IMR-90 (cell line): Measurements from ENCODE around the gene PARK7. TPM values are rescaled to one million over a fixed set of nuclear protein-coding genes. Genes with fewer than 3 reads are reported as not detected.

Experiments
- ATAC-seq: fragments of 200-7000 bp; cut with Tn5 transposase; 2 replicates; pipeline ENCODE4 v1.9.1; 2020; ENCODE audit warnings: low read depth, mild to moderate bottlenecking, moderate library complexity
- BruUV-seq: library from RNA; stranded (reverse); fragments of 400-500 nt; replicated peaks from 2 replicates; lab custom pipeline; 2021; lab: Mats Ljungman, UMichigan
- CTCF ChIA-PET: fragments of 300-600 bp; formaldehyde crosslinking; extraction: SDS; loops from one replicate; lab custom pipeline; 2021; ENCODE audit warnings: antibody characterized with exemption; lab: Yijun Ruan, JAX
- POLR2A ChIA-PET: fragments of 300-600 bp; sonication (Branson Sonifier 250); formaldehyde crosslinking; loops from one replicate; lab custom pipeline; 2022; ENCODE audit warnings: antibody characterized with exemption; ENCODE audit not compliant: unreplicated experiment; lab: Charles Lee
- DNase-seq: peaks from one replicate; pipeline ENCODE4 v3.0.0; 2013
- H2AFZ ChIP-seq: replicated peaks from 2 replicates; pipeline ENCODE3; 2013; ENCODE audit warnings: low read length, mild to moderate bottlenecking; ENCODE audit not compliant: poor library complexity
- H2AK5ac ChIP-seq: 2 replicates; pipeline ENCODE4 v1.6.1; 2013; ENCODE audit warnings: low read depth, low read length, inconsistent platforms
- H2AK9ac ChIP-seq: replicated peaks from 2 replicates; pipeline ENCODE3; 2013; ENCODE audit warnings: mild to moderate bottlenecking, low read depth, low read length, moderate library complexity; ENCODE audit not compliant: poor library complexity
- H2BK120ac ChIP-seq: 2 replicates; pipeline ENCODE4 v1.6.1; 2013; ENCODE audit warnings: low read depth, low read length, inconsistent platforms
- H2BK15ac ChIP-seq: 3 replicates; pipeline ENCODE4 v1.6.1; 2013; ENCODE audit warnings: low read depth, low read length, inconsistent platforms
- H2BK20ac ChIP-seq: 2 replicates; pipeline ENCODE4 v1.6.1; 2013; ENCODE audit warnings: low read depth, mild to moderate bottlenecking, inconsistent platforms, low read length, moderate library complexity
- H2BK5ac ChIP-seq: 2 replicates; pipeline ENCODE4 v1.6.1; 2013; ENCODE audit warnings: mild to moderate bottlenecking, low read depth, low read length, inconsistent platforms; ENCODE audit not compliant: poor library complexity, severe bottlenecking
- H3K14ac ChIP-seq: replicated peaks from 2 replicates; pipeline ENCODE4 v1.6.1; 2013; ENCODE audit warnings: low read depth, low read length, inconsistent platforms
- H3K18ac ChIP-seq: 2 replicates; pipeline ENCODE4 v1.6.1; 2013; ENCODE audit warnings: low read depth, low read length, control low read depth
- H3K23ac ChIP-seq: 2 replicates; pipeline ENCODE4 v1.6.1; 2013; ENCODE audit warnings: low read depth, low read length, inconsistent platforms
- H3K27ac ChIP-seq: 2 replicates; pipeline ENCODE4 v1.5.1; 2013; ENCODE audit warnings: mild to moderate bottlenecking, control low read depth, low read length; ENCODE audit not compliant: insufficient read depth
- H3K27me3 ChIP-seq: 2 replicates; pipeline ENCODE4 v1.6.1; 2013; ENCODE audit warnings: low read length; ENCODE audit not compliant: control insufficient read depth, insufficient read depth
- H3K36me3 ChIP-seq: 2 replicates; pipeline ENCODE4 v1.6.1; 2013; ENCODE audit warnings: low read length, mixed read lengths; ENCODE audit not compliant: control insufficient read depth, insufficient read depth
- H3K4ac ChIP-seq: 2 replicates; pipeline ENCODE4 v1.6.1; 2013; ENCODE audit warnings: low read depth, low read length, inconsistent platforms
- H3K4me1 ChIP-seq: 2 replicates; pipeline ENCODE4 v1.6.1; 2013; ENCODE audit warnings: low read length, mixed read lengths; ENCODE audit not compliant: control insufficient read depth, insufficient read depth
- H3K4me2 ChIP-seq: 2 replicates; pipeline ENCODE4 v1.6.1; 2013; ENCODE audit warnings: low read depth, mild to moderate bottlenecking, control low read depth, low read length, moderate library complexity
- H3K4me3 ChIP-seq: 2 replicates; pipeline ENCODE4 v1.5.1; 2013; ENCODE audit warnings: low read depth, mild to moderate bottlenecking, control low read depth, low read length, moderate library complexity; ENCODE audit not compliant: insufficient read depth
- H3K56ac ChIP-seq: 2 replicates; pipeline ENCODE4 v1.6.1; 2013; ENCODE audit warnings: low read length, inconsistent platforms; ENCODE audit not compliant: insufficient read depth; ENCODE audit errors: extremely low read depth
- H3K79me1 ChIP-seq, 2 experiments: 2 replicates each; pipeline ENCODE4 v1.6.1; 2013; ENCODE audit warnings: low read length in 2 of 2, inconsistent platforms in 1 of 2, low read depth in 1 of 2
- H3K9ac ChIP-seq: 2 replicates; pipeline ENCODE4 v1.6.1; 2013; ENCODE audit warnings: low read depth, low read length, control low read depth
- H3K9me1 ChIP-seq: 2 replicates; pipeline ENCODE4 v1.6.1; 2013; ENCODE audit warnings: low read length, inconsistent platforms; ENCODE audit not compliant: insufficient read depth
- H3K9me3 ChIP-seq: 2 replicates; pipeline ENCODE4 v1.6.1; 2013; ENCODE audit warnings: low read length; ENCODE audit not compliant: control insufficient read depth, insufficient read depth
- H4K20me1 ChIP-seq: 2 replicates; pipeline ENCODE4 v1.6.1; 2013; ENCODE audit warnings: low read length, inconsistent platforms; ENCODE audit not compliant: insufficient read depth
- H4K5ac ChIP-seq: 2 replicates; pipeline ENCODE4 v1.6.1; 2013; ENCODE audit warnings: mild to moderate bottlenecking, low read depth, low read length, control low read depth
- H4K8ac ChIP-seq, 2 experiments: 2 replicates each; pipeline ENCODE4 v1.6.1; 2013; ENCODE audit warnings: low read depth in 2 of 2, low read length in 2 of 2, control low read depth in 1 of 2, inconsistent platforms in 1 of 2
- H4K91ac ChIP-seq: 2 replicates; pipeline ENCODE4 v1.6.1; 2013; ENCODE audit warnings: low read depth, low read length, inconsistent platforms; ENCODE audit not compliant: insufficient read depth
- MAFK ChIP-seq: IDR thresholded peaks from 2 replicates; pipeline ENCODE4 v1.6.1; 2012; ENCODE audit warnings: low read depth, low read length, improper control_type of control experiment
- MAZ ChIP-seq: IDR thresholded peaks from 2 replicates; pipeline ENCODE4 v1.6.1; 2012; ENCODE audit warnings: low read depth, mild to moderate bottlenecking, low read length, improper control_type of control experiment, moderate library complexity, borderline replicate concordance
- POLR2A ChIP-seq: IDR thresholded peaks from 2 replicates; pipeline ENCODE4 v1.6.1; 2012; ENCODE audit warnings: mild to moderate bottlenecking, low read depth, low read length
- WGBS, 2 experiments: methylation state at CpG; one replicate each; pipeline versions ENCODE4 v1.1.5 to v1.1.7; 2013; ENCODE audit warnings: missing lambda C conversion rate in 2 of 2; ENCODE audit not compliant: insufficient read length in 1 of 2; ENCODE audit errors: extremely low coverage in 2 of 2; 5-methylcytosine and 5-hydroxymethylcytosine counted together
- dilution Hi-C: fragments of 300-500 bp; cut with HindIII; formaldehyde crosslinking; loops from one replicate; pipeline ENCODE4 v1.14.3; 2018; ENCODE audit warnings: low sequenced_read_pairs; ENCODE audit not compliant: unreplicated experiment
- in situ Hi-C: fragments of 300-500 bp; cut with MboI; formaldehyde crosslinking; loops from 3 replicates; pipeline ENCODE4 v1.14.3; 2019; ENCODE audit warnings: low sequenced_read_pairs, inconsistent platforms, mixed read lengths
- intact Hi-C: fragments of 100-400 bp; cut with micrococcal nuclease; formaldehyde crosslinking; loops from 2 replicates; pipeline ENCODE4 v1.10.0; 2022
- polyA plus RNA-seq, 3 experiments: library from polyadenylated mRNA; depleted of rRNA; stranded (reverse); fragments of >200 nt; gene quantifications; 2 replicates each; pipeline ENCODE4 v1.2.3, GENCODE V29; 2012; ENCODE audit warnings: low replicate concordance in 1 of 3
- total RNA-seq: library from RNA; depleted of rRNA; stranded (reverse); fragments of >200 nt; gene quantifications from 2 replicates; pipeline ENCODE4 v1.2.3, GENCODE V29; 2012

Gene PARK7
- total and polyA plus RNA-seq, 2 of the 4 experiments (the other 2 are of a cell fraction), result 207 to 357 TPM

DNA sequence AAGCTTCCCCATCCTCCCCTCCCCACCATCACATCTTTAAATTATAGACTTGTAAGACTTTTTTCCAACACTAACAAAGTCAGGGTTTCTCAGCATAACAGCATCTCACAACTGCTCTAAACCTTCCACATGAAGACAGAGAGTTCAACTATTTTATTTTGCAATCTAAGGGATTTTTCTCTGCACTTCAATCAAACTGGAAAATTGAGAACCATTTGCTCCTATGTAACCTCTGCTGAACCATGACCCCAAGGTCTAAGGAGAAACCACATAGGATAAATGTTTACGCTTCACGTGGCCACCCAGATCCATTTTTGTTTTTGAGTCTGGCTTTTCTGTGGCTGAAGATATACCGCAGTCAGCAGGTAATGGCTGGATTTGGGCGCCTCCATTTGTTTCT is 51.4 kb downstream of the PARK7 start:
- no peak overlapping the region for H3K18ac ChIP-seq
- peaks cover 47% of the 10 kb centered on the region for H3K36me3 ChIP-seq
- no peak overlapping the region for H2BK15ac ChIP-seq
- no peak overlapping the region for H3K56ac ChIP-seq
- in situ Hi-C loops (no loop called here), intact Hi-C loops (no loop called here), dilution Hi-C loops (loop anchor here (25.0 kb wide), 1 partner anchor 299 kb away; the partner anchor contains the start of gene SLC45A1)
- ATAC-seq (no peak), DNase-seq (no peak)
- H3K79me1 ChIP-seq, result peaks cover 36 to 76% of the 10 kb centered on the region in 2 experiments
- no peaks in the 10 kb centered on the region for H3K27me3 ChIP-seq
- BruUV-seq, result no TSS peak
- peak overlapping the region in 1 of 2 experiments; percentile 46; a peak in 1 of 4 replicates for H4K8ac ChIP-seq
- H2AK5ac ChIP-seq, result no peak overlapping the region
- ChIA-PET CTCF (interaction anchor here (5.2 kb wide), 1 partner anchor 301 kb away, joined by 27 read pairs; no protein-coding TSS in a partner anchor), POLR2A (no interaction called here)
- H3K9me1 ChIP-seq, result 0 out of 2 replicates have a peak, but pooled peaks cover 3% of the 10 kb centered on the region
- H2AK9ac ChIP-seq, result no peak overlapping the region
- no peak overlapping the region for H2BK120ac ChIP-seq
- no peak overlapping the region for H4K5ac ChIP-seq
- no peaks in the 10 kb centered on the region for H3K9me3 ChIP-seq
- H4K91ac ChIP-seq, result no peak overlapping the region
- no peak overlapping the region for H3K4me3 ChIP-seq
- no peak overlapping the region for H2AFZ ChIP-seq
- WGBS, 2 experiments, result no CpG with 5 or more reads among the region's 4 CpGs
- H2BK20ac ChIP-seq, result no peak overlapping the region
- H2BK5ac ChIP-seq, result no peak overlapping the region
- no peak overlapping the region for H3K14ac ChIP-seq
- H3K9ac ChIP-seq, result no peak overlapping the region
- no peak overlapping the region for H3K27ac ChIP-seq
- peaks cover 62% of the 10 kb centered on the region for H4K20me1 ChIP-seq
- TF ChIP-seq MAZ (no peak), MAFK (peak; percentile 62; the same call in 1 of the 2 replicates), POLR2A (peak; percentile 42; the same call in 1 of the 2 replicates)
- H3K4me2 ChIP-seq, result no peak overlapping the region
- H3K23ac ChIP-seq, result no peak overlapping the region
- H3K4ac ChIP-seq, result no peak overlapping the region
- H3K4me1 ChIP-seq, result peaks cover 12% of the 10 kb centered on the region
